Peyer's patch (tissue), 4 donors: ENCODE measurements around the gene THBS1.

Experiments
- POLR2A ChIP-seq, 2 donors: fragments of 450-650 bp; IDR thresholded peaks; one replicate each; pipeline ENCODE4 v1.5.1; 2017; ENCODE audit warnings: antibody characterized with exemption in 2 of 2, mild to moderate bottlenecking in 2 of 2, moderate library complexity in 2 of 2
- TF ChIP-seq, protein P1 (sequence below), 6 experiments: fragments of 450-650 bp in 4 of 6; fragments of 200-600 bp in 2 of 6; sonication (generic) in 1 of 6; IDR thresholded peaks; one replicate each; pipeline ENCODE4 v1.5.1; 2017 to 2019; ENCODE audit warnings: antibody characterized with exemption in 6 of 6, mild to moderate bottlenecking in 3 of 6, moderate library complexity in 1 of 6

- TF ChIP-seq, protein P1, sequence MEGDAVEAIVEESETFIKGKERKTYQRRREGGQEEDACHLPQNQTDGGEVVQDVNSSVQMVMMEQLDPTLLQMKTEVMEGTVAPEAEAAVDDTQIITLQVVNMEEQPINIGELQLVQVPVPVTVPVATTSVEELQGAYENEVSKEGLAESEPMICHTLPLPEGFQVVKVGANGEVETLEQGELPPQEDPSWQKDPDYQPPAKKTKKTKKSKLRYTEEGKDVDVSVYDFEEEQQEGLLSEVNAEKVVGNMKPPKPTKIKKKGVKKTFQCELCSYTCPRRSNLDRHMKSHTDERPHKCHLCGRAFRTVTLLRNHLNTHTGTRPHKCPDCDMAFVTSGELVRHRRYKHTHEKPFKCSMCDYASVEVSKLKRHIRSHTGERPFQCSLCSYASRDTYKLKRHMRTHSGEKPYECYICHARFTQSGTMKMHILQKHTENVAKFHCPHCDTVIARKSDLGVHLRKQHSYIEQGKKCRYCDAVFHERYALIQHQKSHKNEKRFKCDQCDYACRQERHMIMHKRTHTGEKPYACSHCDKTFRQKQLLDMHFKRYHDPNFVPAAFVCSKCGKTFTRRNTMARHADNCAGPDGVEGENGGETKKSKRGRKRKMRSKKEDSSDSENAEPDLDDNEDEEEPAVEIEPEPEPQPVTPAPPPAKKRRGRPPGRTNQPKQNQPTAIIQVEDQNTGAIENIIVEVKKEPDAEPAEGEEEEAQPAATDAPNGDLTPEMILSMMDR (IDR thresholded peaks at IDR 0.05) = no peak
- no peak for TF ChIP-seq POLR2A (IDR thresholded peaks at IDR 0.05)
These were observed 1.6 kb downstream of the THBS1 start for GRCh38 chr15:39582286-39582976.
